Activated CD8-positive, alpha-beta memory T cell treated with anti-CD3 and anti-CD28 coated beads, Interleukin-2, amount 50 U/mL, for 48 hours (primary cell): ENCODE measurements around the gene TRIM64C.
"Not testable (repeated sequence)": the region's sequence is repeated elsewhere in the genome, so short reads cannot be mapped to it uniquely, and the experiment has no call there.

Experiments
- DNase-seq: peaks from one replicate; pipeline ENCODE4 v3.0.0-alpha.2; 2020

TRIM64C gene

GRCh38 chr11:49059012-49059411 lies at the start of gene TRIM64C:
Gene TRIM64C, minus strand, starts transcription at chr11:49059112. Its CDS starts 0 bp downstream, at chr11:49059112.
- DNase-seq = not testable (repeated sequence)

GRCh38 chr11:49102356-49102755 lies 43.4 kb upstream of the TRIM64C start:
- not testable (repeated sequence) for DNase-seq

- not testable (repeated sequence) for DNase-seq
These were observed 11.0 kb upstream of the TRIM64C start for GRCh38 chr11:49069897-49070296.

GRCh38 chr11:49049821-49050220 lies 9.1 kb downstream of the TRIM64C start:
- not testable (repeated sequence) for DNase-seq

- not testable (repeated sequence) for DNase-seq
These were observed 10.7 kb downstream of the TRIM64C start for GRCh38 chr11:49048229-49048628.

GRCh38 chr11:49028523-49028922 lies 30.4 kb downstream of the TRIM64C start, which contains the start of gene TRIM49B:
Gene TRIM49B, plus strand, starts transcription at chr11:49028823. Its CDS starts 2,777 bp downstream, at chr11:49031600.
- not testable (repeated sequence) for DNase-seq
